Measurements from ENCODE around the gene CTIF. TPM values are rescaled to one million over a fixed set of nuclear protein-coding genes. Genes with fewer than 3 reads are reported as not detected.

The CTIF gene
- total RNA-seq, 1 experiment from 2014 or later, result 5.8 TPM

GRCh38 chr18:48800876-48801727 is 262.3 kb downstream of the CTIF start:
- POLR2A ChIA-PET (ENCODE audit: unreplicated experiment), result no interaction called here

GRCh38 chr18:48801728-48802542 is 263.1 kb downstream of the CTIF start:
- ATAC-seq, result no peak

More at GRCh38 chr18:48800876-48801727, 262.3 kb downstream of the CTIF start:
- Histone ChIP-seq H3K79me2 (ENCODE audit: low read length) (no peaks in the 10 kb centered on the region), H3K9ac (ENCODE audit: low read length) (no peak overlapping the region), H3K9me2 (replicated peaks; ENCODE audit: low read length) (no peaks in the 10 kb centered on the region), H3F3A (ENCODE audit: low read length, unreplicated experiment) (no peaks in the 10 kb centered on the region), H2AFZ (ENCODE audit: low read length) (no peak overlapping the region), H3K4me3 (ENCODE audit: low read length) (no peak overlapping the region), H3K36me3 (ENCODE audit: low read depth, low read length) (no peaks in the 10 kb centered on the region), H3K9me3 (ENCODE audit: low read length) (no peaks in the 10 kb centered on the region), H3K27ac (ENCODE audit: low read length) (no peak overlapping the region), H4K20me1 (ENCODE audit: low read length) (no peaks in the 10 kb centered on the region), H3K27me3 (ENCODE audit: low read length) (no peaks in the 10 kb centered on the region), H3K4me2 (ENCODE audit: low read length) (no peak overlapping the region), H3K4me1 (ENCODE audit: insufficient read depth, low read length) (no peaks in the 10 kb centered on the region)
- intact Hi-C loops (cut with micrococcal nuclease), result no loop called here
- no peak for DNase-seq
- CTCF ChIA-PET, result no interaction called here
- TF ChIP-seq EZH2phosphoT487 (IDR thresholded peaks at IDR 0.05; ENCODE audit: borderline replicate concordance, low read length), result no peak
- TF ChIP-seq CTCF (conservative IDR thresholded peaks at IDR 0.05; ENCODE audit: low read depth, low read length), result no peak
- ATAC-seq, result no peak
- BruUV-seq (replicated peaks), result no TSS peak

More at GRCh38 chr18:48801728-48802542, 263.1 kb downstream of the CTIF start:
- no TSS peak for BruUV-seq (replicated peaks)
- Histone ChIP-seq H3K9ac (ENCODE audit: low read length) (no peak overlapping the region), H3K9me3 (ENCODE audit: low read length) (no peaks in the 10 kb centered on the region), H4K20me1 (ENCODE audit: low read length) (no peaks in the 10 kb centered on the region), H3K27ac (ENCODE audit: low read length) (no peak overlapping the region), H3K36me3 (ENCODE audit: low read depth, low read length) (no peaks in the 10 kb centered on the region), H3K27me3 (ENCODE audit: low read length) (no peaks in the 10 kb centered on the region), H2AFZ (ENCODE audit: low read length) (no peak overlapping the region), H3K9me2 (replicated peaks; ENCODE audit: low read length) (no peaks in the 10 kb centered on the region), H3K4me2 (ENCODE audit: low read length) (no peak overlapping the region), H3K4me1 (ENCODE audit: insufficient read depth, low read length) (no peaks in the 10 kb centered on the region), H3K4me3 (ENCODE audit: low read length) (no peak overlapping the region), H3F3A (ENCODE audit: low read length, unreplicated experiment) (no peaks in the 10 kb centered on the region), H3K79me2 (ENCODE audit: low read length) (no peaks in the 10 kb centered on the region)
- intact Hi-C loops (cut with micrococcal nuclease), result no loop called here
- no peak for DNase-seq
- TF ChIP-seq CTCF (conservative IDR thresholded peaks at IDR 0.05; ENCODE audit: low read depth, low read length) (no peak), EZH2 (IDR thresholded peaks at IDR 0.05; ENCODE audit: low read length, unreplicated experiment) (no peak), EZH2phosphoT487 (IDR thresholded peaks at IDR 0.05; ENCODE audit: borderline replicate concordance, low read length) (no peak)
- ChIA-PET CTCF (no interaction called here), POLR2A (ENCODE audit: unreplicated experiment) (no interaction called here)
